Aorta (tissue), 5 donors: ENCODE results near the gene TVP23A. TPM values are rescaled to one million over a fixed set of nuclear protein-coding genes. Genes with fewer than 3 reads are reported as not detected.
"Not testable (repeated sequence)": the region's sequence is repeated elsewhere in the genome, so short reads cannot be mapped to it uniquely, and the experiment has no call there.

ENCODE experiments used
- ATAC-seq: fragments of 200-7000 bp; cut with Tn5 transposase; one replicate; pipeline ENCODE4 v1.9.1; 2022; ENCODE audit warnings: moderate library complexity; ENCODE audit not compliant: low FRiP score
- DNase-seq, 2 donors: peaks; one replicate each; pipeline ENCODE4 v3.0.0-alpha.2; 2020
- H3K27ac ChIP-seq, 2 donors: one replicate each; pipeline ENCODE4 v1.5.1; 2013; ENCODE audit warnings: low read length in 2 of 2, mild to moderate bottlenecking in 2 of 2, moderate library complexity in 2 of 2, control low read depth in 1 of 2, inconsistent platforms in 1 of 2, low read depth in 1 of 2
- H3K27me3 ChIP-seq, 2 donors: one replicate each; pipeline ENCODE4 v1.6.1; 2013; ENCODE audit warnings: control low read depth in 1 of 2, low read length in 1 of 2, mild to moderate bottlenecking in 1 of 2, moderate library complexity in 1 of 2; ENCODE audit not compliant: insufficient read depth in 2 of 2, control insufficient read depth in 1 of 2
- H3K36me3 ChIP-seq, 2 donors: one replicate each; pipeline ENCODE4 v1.6.1; 2013; ENCODE audit warnings: control low read depth in 1 of 2, low read length in 1 of 2, mild to moderate bottlenecking in 1 of 2; ENCODE audit not compliant: insufficient read depth in 2 of 2, control insufficient read depth in 1 of 2
- H3K4me1 ChIP-seq, 2 donors: one replicate each; pipeline ENCODE4 v1.6.1; 2013; ENCODE audit warnings: low read length in 2 of 2, control low read depth in 1 of 2, mild to moderate bottlenecking in 1 of 2, moderate library complexity in 1 of 2; ENCODE audit not compliant: insufficient read depth in 2 of 2, control insufficient read depth in 1 of 2
- H3K4me3 ChIP-seq, 2 donors: one replicate each; pipeline ENCODE4 v1.5.1; 2013; ENCODE audit warnings: low read length in 2 of 2, control low read depth in 1 of 2, mild to moderate bottlenecking in 1 of 2
- H3K9me3 ChIP-seq: one replicate; pipeline ENCODE4 v1.6.1; 2013; ENCODE audit warnings: mild to moderate bottlenecking, low read length; ENCODE audit not compliant: control insufficient read depth
- WGBS, 2 donors: extraction: QIAGEN DNeasy Blood & Tissue Kit; methylation state at CpG; one replicate each; pipeline ENCODE4 v1.1.7; 2013; 5-methylcytosine and 5-hydroxymethylcytosine counted together
- intact Hi-C, 2 donors: fragments of 100-400 bp; cut with DNase I; formaldehyde crosslinking; loops; one replicate each; pipeline versions ENCODE4 v1.14.2 to v1.15.0; 2022
- polyA plus RNA-seq, 2 donors: library from polyadenylated mRNA; stranded (reverse); fragments of 200-250 nt; gene quantifications; one replicate each; pipeline ENCODE4 v1.2.3, GENCODE V29; 2013
- total RNA-seq, 2 donors: library from RNA; stranded (reverse); fragmentation: NEBNext Ultra II Directional; extraction: Animal tissue kit (Norgen Biotek cat#: 25700); gene quantifications; one replicate each; pipeline ENCODE4 v1.2.1, GENCODE V29; 2021
- donor health status: healthy with polysubstance abuse.
- donor health status: Bipolar disorder and iron deficiency.
- donor health status: DM: no; HTN: no; CAD: no.
- donor health status: DM: no; HTN: no; CAD: no.
- donor health status: DM: yes; HTN: yes; CAD: no.

The TVP23A gene
- total and polyA plus RNA-seq, 4 donors = 0.51 to 5.6 (median 0.58) TPM; not detected in 1

- DNase-seq, H3K4me3 ChIP-seq, H3K27me3 ChIP-seq, H3K4me1 ChIP-seq, H3K27ac ChIP-seq, ATAC-seq, intact Hi-C loops, H3K36me3 ChIP-seq, H3K9me3 ChIP-seq: not testable (repeated sequence)
- WGBS, 2 donors = 90 to 93% methylated on average over 4 of the region's 4 CpGs
These were observed 30.0 kb downstream of the TVP23A start for GRCh38 chr16:10788630-10789029.

DNA sequence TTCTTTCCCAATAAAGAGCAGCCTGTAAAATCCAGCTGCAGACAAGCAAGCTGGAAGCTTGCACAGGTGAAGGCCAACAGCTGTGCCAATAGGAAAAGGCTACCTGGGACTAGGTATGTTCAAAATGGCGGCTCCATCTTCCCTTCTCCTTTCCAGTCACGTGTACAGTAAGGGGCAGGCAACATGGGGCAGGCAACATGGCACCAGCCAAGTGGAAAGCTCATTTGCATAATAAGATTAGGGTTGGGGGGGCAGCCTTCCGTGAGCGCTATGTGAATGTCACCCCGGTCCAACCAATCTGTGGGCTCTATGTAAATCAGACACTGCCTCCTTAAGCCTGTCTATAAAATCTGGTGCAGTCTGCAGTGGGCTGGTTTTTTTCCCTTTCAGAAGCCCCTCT, 31.3 kb downstream of the TVP23A start:
- Histone ChIP-seq H3K27ac (no peak overlapping the region), H3K27me3 (no peaks in the 10 kb centered on the region), H3K9me3 (no peaks in the 10 kb centered on the region), H3K36me3 (no peaks in the 10 kb centered on the region), H3K4me3 (no peak overlapping the region), H3K4me1 (no peaks in the 10 kb centered on the region)
- ATAC-seq = no peak
- intact Hi-C loops = no loop called here
- no peak for DNase-seq
- WGBS, 2 donors = 92 to 95% methylated on average over 5 of the region's 5 CpGs

GRCh38 chr16:10782628-10783027, 36.0 kb downstream of the TVP23A start:
- ATAC-seq = no peak
- H3K9me3 ChIP-seq = no peaks in the 10 kb centered on the region
- no peak for DNase-seq
- WGBS, 2 donors = 94 to 98% methylated on average over 2 of the region's 2 CpGs
- intact Hi-C loops = no loop called here
- no peaks in the 10 kb centered on the region for H3K36me3 ChIP-seq
- H3K4me3 ChIP-seq = no peak overlapping the region
- no peaks in the 10 kb centered on the region for H3K4me1 ChIP-seq
- H3K27me3 ChIP-seq = no peaks in the 10 kb centered on the region
- no peak overlapping the region for H3K27ac ChIP-seq

DNA sequence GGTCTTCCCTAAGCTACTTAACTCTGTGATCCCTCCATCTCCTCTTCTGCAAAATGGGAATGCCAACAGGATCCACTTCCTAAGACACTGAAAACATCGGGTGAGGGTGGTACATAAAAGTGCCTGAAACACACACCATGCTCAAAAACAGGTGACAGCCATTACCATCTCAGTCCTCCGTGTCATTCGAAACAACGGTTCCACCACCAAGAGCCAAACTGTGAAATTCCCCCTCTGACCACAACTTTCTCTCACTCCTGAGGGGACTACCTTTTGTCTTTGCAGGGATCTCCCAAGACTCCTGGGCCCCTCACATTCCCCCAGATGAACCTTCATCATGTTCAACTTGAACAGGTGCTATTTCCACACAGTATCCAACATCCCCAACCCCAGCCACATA, 38.0 kb downstream of the TVP23A start:
- no peaks in the 10 kb centered on the region for H3K9me3 ChIP-seq
- H3K36me3 ChIP-seq = no peaks in the 10 kb centered on the region
- ATAC-seq (no peak), DNase-seq (no peak)
- WGBS, 2 donors = 91 to 93% methylated on average over 4 of the region's 4 CpGs
- intact Hi-C loops = no loop called here
- H3K27me3 ChIP-seq = no peaks in the 10 kb centered on the region
- no peak overlapping the region for H3K4me3 ChIP-seq
- no peaks in the 10 kb centered on the region for H3K4me1 ChIP-seq
- no peak overlapping the region for H3K27ac ChIP-seq

GRCh38 chr16:10779908-10780307, 38.7 kb downstream of the TVP23A start:
- H3K9me3 ChIP-seq, intact Hi-C loops, H3K36me3 ChIP-seq, H3K27ac ChIP-seq, ATAC-seq, H3K4me3 ChIP-seq, H3K27me3 ChIP-seq, H3K4me1 ChIP-seq, DNase-seq: not testable (repeated sequence)
- WGBS, 2 donors = 97 to 98% methylated on average over 6 of the region's 6 CpGs

- H3K4me3 ChIP-seq = no peak overlapping the region
- DNase-seq (no peak), ATAC-seq (no peak)
- no peaks in the 10 kb centered on the region for H3K36me3 ChIP-seq
- H3K27ac ChIP-seq = no peak overlapping the region
- no peaks in the 10 kb centered on the region for H3K4me1 ChIP-seq
- WGBS, 2 donors = 95 to 96% methylated on average over 12 of the region's 12 CpGs
- no peaks in the 10 kb centered on the region for H3K9me3 ChIP-seq
- H3K27me3 ChIP-seq = no peaks in the 10 kb centered on the region
- intact Hi-C loops = no loop called here
These were observed 41.2 kb downstream of the TVP23A start for GRCh38 chr16:10777356-10777755.

DNA sequence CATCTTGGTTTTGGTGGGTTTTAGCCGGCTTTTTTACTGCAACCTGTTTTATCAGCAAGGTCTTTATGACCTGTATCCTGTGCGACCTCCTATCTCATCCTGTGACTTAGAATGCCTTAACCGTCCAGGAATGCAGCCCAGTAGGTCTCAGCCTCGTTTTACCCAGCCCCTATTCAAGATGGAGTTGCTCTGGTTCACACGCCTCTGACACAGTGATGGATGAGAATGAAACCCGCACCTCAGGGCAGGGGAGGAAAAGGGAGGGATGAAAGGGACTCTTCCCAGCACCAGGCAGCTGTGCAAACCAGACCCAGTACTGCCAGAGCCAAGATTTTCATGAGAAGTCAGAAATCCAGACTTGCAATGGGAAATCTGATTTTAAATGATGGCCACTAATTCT, 41.7 kb downstream of the TVP23A start:
- DNase-seq, H3K4me3 ChIP-seq, H3K9me3 ChIP-seq, ATAC-seq, H3K36me3 ChIP-seq, H3K27me3 ChIP-seq, H3K27ac ChIP-seq, H3K4me1 ChIP-seq, intact Hi-C loops: not testable (repeated sequence)
- 78 to 79% methylated on average over 6 of the region's 6 CpGs for WGBS, 2 donors

- Histone ChIP-seq H3K27me3 (no peaks in the 10 kb centered on the region), H3K36me3 (no peaks in the 10 kb centered on the region), H3K27ac (no peak overlapping the region), H3K9me3 (no peaks in the 10 kb centered on the region), H3K4me3 (no peak overlapping the region), H3K4me1 (no peaks in the 10 kb centered on the region)
- no peak for DNase-seq
- intact Hi-C loops = no loop called here
- 87 to 90% methylated on average over 4 of the region's 4 CpGs for WGBS, 2 donors
- ATAC-seq = no peak
These were observed 42.3 kb downstream of the TVP23A start for GRCh38 chr16:10776280-10776679.

DNA sequence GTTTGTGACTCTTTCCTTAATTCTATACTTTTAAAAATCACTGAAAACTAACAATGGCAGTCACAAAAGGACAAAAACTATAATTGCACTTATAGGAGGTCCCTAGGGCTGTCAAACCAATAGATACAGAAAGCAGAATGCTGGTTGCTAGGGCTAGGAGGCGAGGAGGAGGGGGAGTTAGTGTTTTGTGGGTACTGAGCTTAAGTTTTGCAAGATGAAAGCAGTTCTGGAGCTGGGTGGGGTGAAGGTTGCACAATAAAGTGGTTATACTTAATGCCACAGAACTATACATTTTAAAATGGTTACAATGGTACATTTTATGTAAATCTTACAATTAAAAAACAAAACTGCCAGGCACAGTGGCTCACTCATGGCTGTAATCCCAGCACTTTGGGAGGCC, 47.7 kb downstream of the TVP23A start:
- intact Hi-C loops = no loop called here

More for the DNA sequence above, 47.7 kb downstream of the TVP23A start:
- H3K4me1 ChIP-seq = no peaks in the 10 kb centered on the region
- DNase-seq (no peak), ATAC-seq (no peak)
- H3K9me3 ChIP-seq = no peaks in the 10 kb centered on the region
- H3K4me3 ChIP-seq = no peak overlapping the region
- peaks cover 0 to 4% of the 10 kb centered on the region in 2 donors for H3K36me3 ChIP-seq
- 89 to 95% methylated on average over 1 of the region's 1 CpG for WGBS, 2 donors
- no peaks in the 10 kb centered on the region for H3K27me3 ChIP-seq
- no peak overlapping the region for H3K27ac ChIP-seq
